ENCODE data around the gene SCLT1.

DNA sequence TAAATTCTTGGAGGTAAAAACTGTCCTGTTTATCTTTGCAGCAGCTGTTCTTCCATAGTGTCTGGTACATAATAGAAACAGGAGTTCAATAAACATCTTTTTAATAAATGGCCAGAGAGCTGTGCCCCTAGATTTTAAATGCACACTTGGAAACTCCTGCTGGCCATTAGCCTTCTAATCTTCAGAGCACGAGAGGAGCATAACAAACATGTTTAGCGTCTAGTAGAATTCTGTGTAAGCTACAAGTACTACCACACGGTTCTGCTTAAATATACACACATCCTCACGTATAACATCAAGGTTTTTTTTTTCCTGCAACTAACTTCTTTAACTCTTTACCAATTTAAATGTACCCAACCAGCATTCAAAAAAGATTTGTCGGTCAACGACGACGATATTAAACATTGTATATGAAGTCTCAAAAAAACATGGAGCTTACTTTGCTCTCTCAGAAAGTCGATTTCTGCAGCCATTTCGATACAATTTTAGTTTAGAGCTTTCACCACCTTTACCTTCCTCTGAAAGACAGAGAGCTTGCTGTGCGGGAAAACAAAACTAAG, 628 bp downstream of the SCLT1 start:
- TF ChIP-seq, protein P1, sequence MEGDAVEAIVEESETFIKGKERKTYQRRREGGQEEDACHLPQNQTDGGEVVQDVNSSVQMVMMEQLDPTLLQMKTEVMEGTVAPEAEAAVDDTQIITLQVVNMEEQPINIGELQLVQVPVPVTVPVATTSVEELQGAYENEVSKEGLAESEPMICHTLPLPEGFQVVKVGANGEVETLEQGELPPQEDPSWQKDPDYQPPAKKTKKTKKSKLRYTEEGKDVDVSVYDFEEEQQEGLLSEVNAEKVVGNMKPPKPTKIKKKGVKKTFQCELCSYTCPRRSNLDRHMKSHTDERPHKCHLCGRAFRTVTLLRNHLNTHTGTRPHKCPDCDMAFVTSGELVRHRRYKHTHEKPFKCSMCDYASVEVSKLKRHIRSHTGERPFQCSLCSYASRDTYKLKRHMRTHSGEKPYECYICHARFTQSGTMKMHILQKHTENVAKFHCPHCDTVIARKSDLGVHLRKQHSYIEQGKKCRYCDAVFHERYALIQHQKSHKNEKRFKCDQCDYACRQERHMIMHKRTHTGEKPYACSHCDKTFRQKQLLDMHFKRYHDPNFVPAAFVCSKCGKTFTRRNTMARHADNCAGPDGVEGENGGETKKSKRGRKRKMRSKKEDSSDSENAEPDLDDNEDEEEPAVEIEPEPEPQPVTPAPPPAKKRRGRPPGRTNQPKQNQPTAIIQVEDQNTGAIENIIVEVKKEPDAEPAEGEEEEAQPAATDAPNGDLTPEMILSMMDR (IDR thresholded peaks at IDR 0.05; ENCODE audit: poor library complexity, severe bottlenecking), result no peak
- TF ChIP-seq, protein P2, sequence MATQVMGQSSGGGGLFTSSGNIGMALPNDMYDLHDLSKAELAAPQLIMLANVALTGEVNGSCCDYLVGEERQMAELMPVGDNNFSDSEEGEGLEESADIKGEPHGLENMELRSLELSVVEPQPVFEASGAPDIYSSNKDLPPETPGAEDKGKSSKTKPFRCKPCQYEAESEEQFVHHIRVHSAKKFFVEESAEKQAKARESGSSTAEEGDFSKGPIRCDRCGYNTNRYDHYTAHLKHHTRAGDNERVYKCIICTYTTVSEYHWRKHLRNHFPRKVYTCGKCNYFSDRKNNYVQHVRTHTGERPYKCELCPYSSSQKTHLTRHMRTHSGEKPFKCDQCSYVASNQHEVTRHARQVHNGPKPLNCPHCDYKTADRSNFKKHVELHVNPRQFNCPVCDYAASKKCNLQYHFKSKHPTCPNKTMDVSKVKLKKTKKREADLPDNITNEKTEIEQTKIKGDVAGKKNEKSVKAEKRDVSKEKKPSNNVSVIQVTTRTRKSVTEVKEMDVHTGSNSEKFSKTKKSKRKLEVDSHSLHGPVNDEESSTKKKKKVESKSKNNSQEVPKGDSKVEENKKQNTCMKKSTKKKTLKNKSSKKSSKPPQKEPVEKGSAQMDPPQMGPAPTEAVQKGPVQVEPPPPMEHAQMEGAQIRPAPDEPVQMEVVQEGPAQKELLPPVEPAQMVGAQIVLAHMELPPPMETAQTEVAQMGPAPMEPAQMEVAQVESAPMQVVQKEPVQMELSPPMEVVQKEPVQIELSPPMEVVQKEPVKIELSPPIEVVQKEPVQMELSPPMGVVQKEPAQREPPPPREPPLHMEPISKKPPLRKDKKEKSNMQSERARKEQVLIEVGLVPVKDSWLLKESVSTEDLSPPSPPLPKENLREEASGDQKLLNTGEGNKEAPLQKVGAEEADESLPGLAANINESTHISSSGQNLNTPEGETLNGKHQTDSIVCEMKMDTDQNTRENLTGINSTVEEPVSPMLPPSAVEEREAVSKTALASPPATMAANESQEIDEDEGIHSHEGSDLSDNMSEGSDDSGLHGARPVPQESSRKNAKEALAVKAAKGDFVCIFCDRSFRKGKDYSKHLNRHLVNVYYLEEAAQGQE (IDR thresholded peaks at IDR 0.05; ENCODE audit: borderline replicate concordance), result no peak
- no peak for TF ChIP-seq EZH2 (IDR thresholded peaks at IDR 0.05; ENCODE audit: borderline replicate concordance, insufficient read depth, low read length, poor library complexity, severe bottlenecking)
- no peak for TF ChIP-seq POLR2AphosphoS5 (IDR thresholded peaks at IDR 0.05)

All from neural cell (in vitro differentiated cells).